Femur (tissue), 1 donor: Measurements from ENCODE around the gene LRRFIP1.
"Not testable (repeated sequence)": the region's sequence is repeated elsewhere in the genome, so short reads cannot be mapped to it uniquely, and the experiment has no call there.

Experiments used
- DNase-seq: peaks from one replicate; pipeline ENCODE4 v3.0.0-alpha.2; 2017

Gene LRRFIP1

DNA sequence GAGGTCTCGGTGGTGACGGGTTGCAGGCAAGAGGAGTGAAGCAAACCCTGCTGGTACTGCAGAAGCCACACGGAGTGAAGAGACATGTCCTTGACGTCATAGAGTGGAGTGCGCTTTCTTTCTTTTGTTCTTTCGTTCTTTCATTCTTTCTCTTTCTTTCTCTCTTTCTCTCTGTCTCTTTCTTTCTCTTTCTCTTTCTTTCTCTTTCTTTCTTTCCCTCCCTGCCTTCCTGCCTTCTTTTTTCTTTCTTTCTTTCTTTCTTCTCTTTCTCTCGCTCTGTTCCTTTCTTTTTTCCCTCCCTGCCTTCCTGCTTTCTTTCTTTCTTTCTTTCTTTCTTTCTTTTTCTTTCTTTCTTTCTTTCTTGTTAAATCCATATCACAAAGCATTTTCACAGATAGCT, 39.2 kb downstream of the LRRFIP1 start:
- DNase-seq: no peak

DNA sequence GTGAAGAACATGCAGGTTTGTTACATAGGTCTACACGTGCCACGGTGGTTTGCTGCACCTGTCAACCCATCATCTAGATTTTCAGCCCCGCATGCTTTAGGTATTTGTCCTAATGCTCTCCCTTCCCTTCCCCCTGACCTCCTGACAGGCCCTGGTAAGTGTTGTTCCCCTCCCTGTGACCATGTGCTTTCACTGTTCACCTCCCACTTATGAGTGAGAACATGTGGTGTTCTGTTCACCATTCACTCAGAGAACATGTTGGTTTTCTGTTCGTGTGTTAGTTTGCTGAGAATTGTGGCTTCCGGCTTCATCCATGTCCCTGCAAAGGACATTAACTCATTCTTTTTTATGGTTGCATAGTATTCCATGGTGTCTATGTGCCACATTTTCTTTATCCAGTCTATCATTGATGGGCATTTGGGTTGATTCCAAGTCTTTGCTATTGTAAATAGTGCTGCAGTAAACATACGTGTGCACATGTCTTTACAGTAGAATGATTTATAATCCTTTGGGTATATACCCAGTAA, 39.7 kb downstream of the LRRFIP1 start:
- DNase-seq: not testable (repeated sequence)

GRCh38 chr2:237667893-237668292, 40.5 kb downstream of the LRRFIP1 start:
- no peak for DNase-seq

DNA sequence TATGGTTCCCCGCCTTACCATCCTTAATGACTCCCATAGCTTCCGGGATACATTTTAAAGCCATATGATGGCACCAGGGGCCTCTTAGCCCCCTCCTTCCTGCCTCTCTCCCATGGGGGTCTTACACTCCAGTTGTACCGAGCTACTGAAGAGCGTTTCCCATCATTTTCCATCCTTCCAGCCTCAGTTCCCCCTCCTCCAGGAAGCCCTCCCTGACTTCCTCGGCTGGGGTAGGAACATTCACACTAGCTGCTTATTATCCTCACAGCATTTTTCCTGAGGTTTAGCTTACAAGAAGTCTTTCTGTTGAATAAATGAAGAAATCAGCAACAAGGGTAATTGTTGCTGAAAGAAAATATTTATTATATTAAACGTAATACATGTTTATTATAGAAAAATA, 41.1 kb downstream of the LRRFIP1 start:
- no peak for DNase-seq

DNA sequence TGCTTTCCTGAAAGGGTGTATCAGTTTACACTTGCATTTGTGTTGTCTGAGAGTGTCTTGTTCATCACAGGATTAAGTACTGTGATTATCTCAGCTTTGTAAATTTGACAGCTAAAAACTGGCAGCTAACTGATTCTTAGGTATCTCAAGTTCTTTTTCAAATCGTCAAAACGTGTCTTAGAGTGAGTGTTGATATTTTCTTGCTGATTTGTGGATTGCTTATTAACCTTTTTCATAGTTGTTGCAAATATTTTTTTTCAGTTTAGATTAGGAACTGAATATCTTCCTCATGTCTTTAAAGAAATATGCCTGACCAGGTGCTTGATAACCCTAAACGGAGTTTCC, 41.9 kb downstream of the LRRFIP1 start:
- no peak for DNase-seq

- DNase-seq: peak; percentile 93
Measured at GRCh38 chr2:237669628-237670392, 42.4 kb downstream of the LRRFIP1 start.

DNA sequence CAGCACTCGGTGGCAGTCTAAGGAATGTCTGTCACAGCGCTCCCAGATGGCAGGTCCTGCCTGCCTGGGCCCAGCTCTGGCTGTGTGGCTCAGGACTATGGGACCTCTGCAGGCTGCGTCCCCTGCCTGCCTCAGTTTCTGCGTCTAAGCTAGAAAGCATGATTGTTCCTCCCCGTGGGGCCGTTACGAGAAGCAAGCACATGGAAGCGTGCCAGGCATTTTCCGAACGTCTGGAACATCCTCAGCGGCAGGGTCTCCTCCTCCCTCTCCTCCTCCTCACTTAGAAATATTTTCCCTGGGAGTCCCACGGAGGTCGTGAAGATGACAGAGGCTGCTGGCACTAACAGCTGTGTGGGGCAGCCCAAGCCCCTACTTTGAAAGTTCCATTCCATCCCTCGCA, 43.3 kb downstream of the LRRFIP1 start:
- DNase-seq: peak; percentile 83

DNA sequence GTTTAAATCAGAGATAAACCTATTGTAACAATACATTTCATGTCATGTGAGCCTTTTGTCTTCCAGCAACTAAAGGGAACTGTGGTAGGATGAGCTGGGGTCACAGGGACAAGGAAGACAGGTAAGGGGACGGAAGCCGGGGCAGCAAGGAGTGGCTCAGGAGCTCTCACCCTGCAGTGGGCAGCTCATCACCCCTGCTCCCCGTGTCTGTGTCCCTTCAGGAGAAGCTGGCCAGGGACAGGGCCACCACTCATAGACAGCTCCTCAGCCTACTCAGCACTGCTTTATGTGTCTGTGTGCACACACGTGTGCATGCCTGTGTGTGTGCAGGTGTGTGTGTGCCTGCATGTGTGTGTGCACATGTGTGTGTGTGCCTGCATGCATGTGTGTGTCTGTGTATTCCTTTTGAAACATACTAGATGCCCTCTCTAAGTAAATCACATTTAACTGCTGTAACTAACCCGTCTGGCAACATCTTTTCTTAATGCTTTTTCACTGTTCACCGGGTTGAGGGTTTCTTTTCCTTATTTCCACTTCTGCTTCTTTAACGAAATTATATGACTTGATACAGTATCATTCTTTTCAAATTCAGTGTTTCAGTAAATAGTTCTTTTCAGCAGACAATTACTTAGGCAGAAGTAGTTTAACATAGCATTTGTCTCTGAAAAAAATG, 44.2 kb downstream of the LRRFIP1 start:
- DNase-seq: no peak

GRCh38 chr2:237672731-237673129, 45.3 kb downstream of the LRRFIP1 start:
- DNase-seq: no peak

GRCh38 chr2:237673130-237674001, 46.0 kb downstream of the LRRFIP1 start:
- peak; percentile 81 for DNase-seq

DNA sequence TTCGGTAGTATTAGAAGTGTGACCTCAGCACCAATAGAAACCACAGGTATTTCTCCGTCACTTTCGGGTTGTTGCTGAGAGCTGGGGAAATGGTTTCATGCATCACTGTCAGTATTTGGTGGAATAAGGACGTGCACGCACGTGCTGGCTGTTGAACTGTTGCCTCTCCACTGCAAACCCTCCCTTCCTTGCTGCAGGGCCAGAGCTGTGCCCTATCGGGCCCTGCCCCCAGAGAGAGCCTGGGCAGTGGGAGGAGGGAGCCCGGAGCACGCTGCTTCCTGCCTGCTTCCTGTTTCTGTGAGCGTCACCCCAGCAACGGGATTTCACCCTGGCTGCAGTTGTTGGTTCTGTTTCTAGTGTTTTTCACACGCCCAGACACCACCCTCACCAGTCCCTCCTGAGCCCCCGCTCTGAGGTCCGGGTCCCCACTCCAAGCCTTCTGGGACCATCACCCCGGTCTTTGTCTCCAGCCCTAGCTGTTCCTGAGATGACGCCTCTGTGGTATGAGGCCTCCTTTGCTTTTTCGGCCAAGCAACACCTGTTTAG, 47.4 kb downstream of the LRRFIP1 start:
- DNase-seq: peak; percentile 92

GRCh38 chr2:237675316-237675715, 47.9 kb downstream of the LRRFIP1 start:
- DNase-seq: no peak

GRCh38 chr2:237680702-237681478, 53.5 kb downstream of the LRRFIP1 start:
- no peak for DNase-seq

DNA sequence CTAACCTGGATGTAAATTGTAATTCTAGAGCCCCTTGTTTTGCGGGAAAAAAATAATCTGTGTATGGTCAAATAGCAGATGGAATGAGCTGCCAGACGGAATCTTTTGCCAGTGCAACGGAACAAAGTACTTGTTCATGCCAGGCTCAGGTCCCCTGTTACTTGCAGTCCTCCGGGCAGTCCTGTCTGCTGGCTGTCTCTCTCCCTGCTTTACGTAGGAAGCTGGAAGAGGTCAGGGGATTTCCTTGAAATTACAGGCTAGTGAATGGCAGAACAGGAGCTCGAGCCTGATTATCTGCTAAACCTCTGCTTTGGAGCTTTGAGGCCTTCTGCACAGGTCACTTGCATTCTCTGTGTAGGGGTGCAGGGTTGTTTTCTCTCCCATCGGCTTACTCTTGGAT, 54.8 kb downstream of the LRRFIP1 start:
- no peak for DNase-seq

- DNase-seq: no peak
Measured at GRCh38 chr2:237682856-237683670, 55.7 kb downstream of the LRRFIP1 start.

DNA sequence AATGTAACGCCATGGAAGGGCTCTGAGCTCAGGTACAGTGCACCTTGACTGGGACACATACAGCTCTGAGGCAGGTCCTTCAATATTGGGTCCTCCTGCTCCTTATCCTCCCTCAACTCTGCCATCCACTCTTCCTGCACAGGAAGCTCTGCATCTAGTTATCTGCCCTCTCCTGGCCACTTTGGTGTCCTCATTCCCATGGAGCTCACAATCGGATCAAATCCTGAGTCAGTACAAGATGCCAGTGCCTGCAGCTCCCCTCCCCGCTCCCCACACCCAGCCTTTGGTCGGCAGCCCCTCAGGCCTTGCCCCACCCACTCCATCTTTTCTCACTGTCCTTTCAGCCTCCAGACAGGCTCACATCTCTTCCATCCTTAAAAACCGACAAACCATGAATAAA, 58.0 kb downstream of the LRRFIP1 start:
- DNase-seq: no peak

- no peak for DNase-seq
Measured at GRCh38 chr2:237686659-237687136, 59.3 kb downstream of the LRRFIP1 start.

GRCh38 chr2:237688081-237688480, 60.7 kb downstream of the LRRFIP1 start:
- DNase-seq: no peak

GRCh38 chr2:237688541-237688940, 61.2 kb downstream of the LRRFIP1 start:
- DNase-seq: not testable (repeated sequence)

DNA sequence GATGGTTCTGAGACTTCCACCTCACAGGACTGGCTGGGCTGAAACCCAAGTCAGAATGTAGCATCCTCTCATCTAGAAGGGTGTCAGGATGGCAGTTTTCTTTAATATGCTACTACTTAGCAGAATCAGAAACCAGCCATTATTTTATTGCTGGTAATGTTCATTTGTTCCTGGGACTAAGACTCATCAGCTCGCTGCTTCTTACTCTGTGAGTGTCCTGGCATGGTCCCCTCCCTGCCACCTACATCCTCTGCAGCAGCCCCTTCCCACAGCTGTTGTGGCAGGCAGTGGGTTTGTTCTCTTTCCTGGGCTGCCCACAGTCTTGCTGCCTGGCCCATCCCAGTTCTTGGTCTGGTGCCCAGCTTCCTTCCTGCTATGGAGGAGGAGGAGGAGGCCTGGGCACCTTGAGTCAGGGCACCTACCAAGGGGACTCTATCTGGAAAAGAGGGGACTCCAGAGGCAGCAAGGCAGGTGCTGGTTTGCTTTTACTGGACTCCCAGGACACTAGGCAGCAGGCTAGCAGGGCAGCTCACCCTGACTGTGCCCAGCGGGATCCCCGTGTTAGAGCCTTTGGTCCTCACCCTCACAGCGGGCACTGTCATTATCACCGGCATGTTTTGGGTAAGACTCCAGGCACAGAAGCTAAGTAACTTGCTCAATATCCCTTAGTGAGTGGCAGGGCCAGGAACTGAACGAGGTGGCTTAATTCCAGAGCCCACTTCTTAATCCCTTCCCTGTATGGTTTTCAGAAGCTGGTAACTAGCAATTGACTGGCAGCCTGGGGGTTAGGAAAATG, 62.1 kb downstream of the LRRFIP1 start:
- DNase-seq: no peak
